Keratinocyte (primary cell): ENCODE data around the gene ARHGDIG. TPM values are rescaled to one million over a fixed set of nuclear protein-coding genes. Genes with fewer than 3 reads are reported as not detected.

Source experiments
- DNase-seq: peaks from one replicate; pipeline ENCODE4 v3.0.0-alpha.2; 2011; ENCODE audit warnings: low read depth, missing footprints, low spot score
- FAIRE-seq: peaks from 2 replicates; lab custom pipeline; 2011; peaks lifted over from hg19 to GRCh38; lab: Jason Lieb, UNC
- H2AFZ ChIP-seq: 2 replicates; pipeline ENCODE4 v1.6.0; 2012; ENCODE audit warnings: low read length, control low read depth, inconsistent platforms; ENCODE audit not compliant: control insufficient read depth
- H3K27ac ChIP-seq: 2 replicates; pipeline ENCODE4 v1.5.1; 2011; ENCODE audit warnings: low read length; ENCODE audit not compliant: control insufficient read depth, insufficient read depth
- H3K27me3 ChIP-seq: 3 replicates; pipeline ENCODE4 v1.6.0; 2011; ENCODE audit warnings: low read length; ENCODE audit not compliant: control insufficient read depth, insufficient read depth; ENCODE audit errors: extremely low read depth
- H3K36me3 ChIP-seq, 2 experiments: 2 replicates in 1 of 2; 3 replicates in 1 of 2; pipeline ENCODE4 v1.5.1; 2011; ENCODE audit warnings: low read length in 2 of 2, mild to moderate bottlenecking in 1 of 2; ENCODE audit not compliant: control insufficient read depth in 2 of 2, insufficient read depth in 2 of 2; ENCODE audit errors: extremely low read depth in 1 of 2
- H3K4me1 ChIP-seq: 3 replicates; pipeline ENCODE4 v1.5.1; 2011; ENCODE audit warnings: low read length; ENCODE audit not compliant: control insufficient read depth, insufficient read depth; ENCODE audit errors: extremely low read depth
- H3K4me2 ChIP-seq: 3 replicates; pipeline ENCODE4 v1.6.0; 2011; ENCODE audit warnings: low read depth, low read length; ENCODE audit not compliant: control insufficient read depth, insufficient read depth; ENCODE audit errors: extremely low read depth
- H3K4me3 ChIP-seq, 3 experiments: fragments of 200-600 bp in 1 of 3; sonication (generic) in 1 of 3; 2 replicates in 2 of 3; 3 replicates in 1 of 3; pipeline ENCODE4 v1.5.1; 2011 to 2016; ENCODE audit warnings: low read length in 3 of 3, mild to moderate bottlenecking in 3 of 3, control low read depth in 2 of 3, inconsistent platforms in 1 of 3, low read depth in 1 of 3, mixed read lengths in 1 of 3, mixed run types in 1 of 3, moderate library complexity in 1 of 3; ENCODE audit not compliant: control insufficient read depth in 2 of 3, insufficient read depth in 2 of 3; ENCODE audit errors: extremely low read depth in 1 of 3
- H3K79me2 ChIP-seq: 2 replicates; pipeline ENCODE4 v1.6.0; 2012; ENCODE audit warnings: low read length; ENCODE audit not compliant: control insufficient read depth, insufficient read depth
- H3K9ac ChIP-seq: 3 replicates; pipeline ENCODE4 v1.6.0; 2011; ENCODE audit warnings: low read length; ENCODE audit not compliant: control insufficient read depth, insufficient read depth; ENCODE audit errors: extremely low read depth
- H3K9me1 ChIP-seq: 3 replicates; pipeline ENCODE4 v1.6.0; 2011; ENCODE audit warnings: low read length; ENCODE audit not compliant: control insufficient read depth, insufficient read depth; ENCODE audit errors: extremely low read depth
- H3K9me3 ChIP-seq: 2 replicates; pipeline ENCODE4 v1.5.1; 2012; ENCODE audit warnings: low read depth, low read length; ENCODE audit not compliant: control insufficient read depth
- H4K20me1 ChIP-seq: 3 replicates; pipeline ENCODE4 v1.6.0; 2011; ENCODE audit warnings: low read length; ENCODE audit not compliant: control insufficient read depth, insufficient read depth; ENCODE audit errors: extremely low read depth
- EZH2 ChIP-seq: IDR thresholded peaks from one replicate; pipeline ENCODE4 v1.6.1; 2012; ENCODE audit warnings: inconsistent platforms, mild to moderate bottlenecking, low read length, moderate library complexity
- dilution Hi-C: fragments of 300-500 bp; cut with MboI; formaldehyde crosslinking; loops from one replicate; pipeline ENCODE4 v1.7.0; 2020; ENCODE audit warnings: low sequenced_read_pairs; ENCODE audit not compliant: extremely low pct_ligation_motif_present
- polyA plus RNA-seq, 5 experiments: library from polyadenylated mRNA; depleted of rRNA in 3 of 5; stranded (reverse) in 3 of 5; stranded (forward) in 1 of 5; unstranded in 1 of 5; fragments of >200 nt; gene quantifications; 1 replicate in 1 of 5; 2 replicates in 3 of 5; 3 replicates in 1 of 5; pipeline versions ENCODE4 v1.2.1 to v1.2.3, GENCODE V29; 2011 to 2012; ENCODE audit warnings: missing spikeins in 2 of 5, low read depth in 1 of 5, low replicate concordance in 1 of 5
- TF ChIP-seq, protein P1 (sequence below), 3 experiments: IDR thresholded peaks in 1 of 3; conservative IDR thresholded peaks in 1 of 3; optimal IDR thresholded peaks in 1 of 3; 2 replicates in 2 of 3; 3 replicates in 1 of 3; pipeline versions ENCODE3 to v1.5.1; 2011; ENCODE audit warnings: low read length in 3 of 3, mild to moderate bottlenecking in 3 of 3, moderate library complexity in 2 of 3, control low read depth in 1 of 3, inconsistent platforms in 1 of 3; ENCODE audit not compliant: insufficient read depth in 2 of 3; ENCODE audit errors: extremely low read depth in 1 of 3

ARHGDIG gene
- polyA plus RNA-seq, 1 donor (not counting 4 experiments of a cell fraction or from before 2014, with no cell fraction given) = 0.17 TPM

- no peaks in the 10 kb centered on the region for H3K27me3 ChIP-seq
- no peaks in the 10 kb centered on the region for H3K9me3 ChIP-seq
- H3K4me2 ChIP-seq = no peak overlapping the region
- no peak overlapping the region for H2AFZ ChIP-seq
- dilution Hi-C loops = no loop called here
- H4K20me1 ChIP-seq = peaks cover 5% of the 10 kb centered on the region
- H3K27ac ChIP-seq = no peak overlapping the region
- H3K4me3 ChIP-seq = no peak overlapping the region
- FAIRE-seq (no peak), DNase-seq (no peak)
- no peak for TF ChIP-seq EZH2
- TF ChIP-seq, protein P1, sequence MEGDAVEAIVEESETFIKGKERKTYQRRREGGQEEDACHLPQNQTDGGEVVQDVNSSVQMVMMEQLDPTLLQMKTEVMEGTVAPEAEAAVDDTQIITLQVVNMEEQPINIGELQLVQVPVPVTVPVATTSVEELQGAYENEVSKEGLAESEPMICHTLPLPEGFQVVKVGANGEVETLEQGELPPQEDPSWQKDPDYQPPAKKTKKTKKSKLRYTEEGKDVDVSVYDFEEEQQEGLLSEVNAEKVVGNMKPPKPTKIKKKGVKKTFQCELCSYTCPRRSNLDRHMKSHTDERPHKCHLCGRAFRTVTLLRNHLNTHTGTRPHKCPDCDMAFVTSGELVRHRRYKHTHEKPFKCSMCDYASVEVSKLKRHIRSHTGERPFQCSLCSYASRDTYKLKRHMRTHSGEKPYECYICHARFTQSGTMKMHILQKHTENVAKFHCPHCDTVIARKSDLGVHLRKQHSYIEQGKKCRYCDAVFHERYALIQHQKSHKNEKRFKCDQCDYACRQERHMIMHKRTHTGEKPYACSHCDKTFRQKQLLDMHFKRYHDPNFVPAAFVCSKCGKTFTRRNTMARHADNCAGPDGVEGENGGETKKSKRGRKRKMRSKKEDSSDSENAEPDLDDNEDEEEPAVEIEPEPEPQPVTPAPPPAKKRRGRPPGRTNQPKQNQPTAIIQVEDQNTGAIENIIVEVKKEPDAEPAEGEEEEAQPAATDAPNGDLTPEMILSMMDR (optimal IDR thresholded peaks at IDR 0.05 in 1 of 3, IDR thresholded peaks at IDR 0.05 in 1 of 3, conservative IDR thresholded peaks at IDR 0.05 in 1 of 3; ENCODE audit: extremely low read depth in 1 of 3, insufficient read depth in 2 of 3, low read length in 3 of 3) = no peak
- peaks cover 35 to 37% of the 10 kb centered on the region in 2 experiments for H3K36me3 ChIP-seq
- peaks cover 10% of the 10 kb centered on the region for H3K4me1 ChIP-seq
- no peak overlapping the region for H3K9ac ChIP-seq
- H3K9me1 ChIP-seq = no peaks in the 10 kb centered on the region
- H3K79me2 ChIP-seq = peaks cover 26% of the 10 kb centered on the region
These were observed 29.1 kb downstream of the ARHGDIG start for GRCh38 chr16:309476-309875.

DNA sequence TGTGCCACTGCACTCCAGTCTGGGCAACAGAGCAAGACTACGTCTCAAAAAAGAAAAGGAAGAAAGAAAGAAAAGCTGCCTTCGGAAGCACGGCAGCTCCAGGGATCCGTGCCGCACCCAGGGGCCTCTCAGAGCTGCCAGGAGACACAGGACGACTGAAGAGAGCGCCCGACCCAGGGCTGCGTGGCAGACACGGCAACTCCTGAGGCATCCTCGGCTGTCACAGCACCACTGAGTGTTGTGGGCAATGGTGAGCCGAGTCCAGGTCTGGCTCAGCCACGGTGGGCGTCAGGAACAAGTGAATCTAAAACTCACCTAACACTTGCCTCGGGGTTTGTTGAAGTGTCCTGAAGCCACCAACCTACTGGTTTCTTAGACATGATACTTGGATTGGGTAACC, 31.3 kb downstream of the ARHGDIG start:
- H3K9me3 ChIP-seq = no peaks in the 10 kb centered on the region
- no peaks in the 10 kb centered on the region for H3K27me3 ChIP-seq
- no peak overlapping the region for H3K9ac ChIP-seq
- no peaks in the 10 kb centered on the region for H3K4me1 ChIP-seq
- DNase-seq = no peak
- H3K36me3 ChIP-seq = peaks cover 32 to 35% of the 10 kb centered on the region in 2 experiments
- dilution Hi-C loops = no loop called here
- no peak overlapping the region for H3K27ac ChIP-seq
- H3K79me2 ChIP-seq = peaks cover 37% of the 10 kb centered on the region
- FAIRE-seq = no peak
- TF ChIP-seq, protein P1 (optimal IDR thresholded peaks at IDR 0.05 in 1 of 3, IDR thresholded peaks at IDR 0.05 in 1 of 3, conservative IDR thresholded peaks at IDR 0.05 in 1 of 3; ENCODE audit: extremely low read depth in 1 of 3, insufficient read depth in 2 of 3, low read length in 3 of 3) = no peak
- TF ChIP-seq EZH2 = no peak
- H3K9me1 ChIP-seq = no peaks in the 10 kb centered on the region
- no peak overlapping the region for H3K4me2 ChIP-seq
- peaks cover 9% of the 10 kb centered on the region for H4K20me1 ChIP-seq
- no peak overlapping the region for H2AFZ ChIP-seq
- H3K4me3 ChIP-seq = no peak overlapping the region
